Activated naive CD4-positive, alpha-beta T cell treated with anti-CD3 and anti-CD28 coated beads, Interleukin-2, amount 50 U/mL, for 24 hours (primary cell): ENCODE data around the gene MFGE8.

Experiments
- H3K27ac Mint-ChIP-seq: one replicate; pipeline ENCODE4 v1.8.0; 2021; ENCODE audit warnings: mild to moderate bottlenecking, mixed read lengths
- H3K27me3 Mint-ChIP-seq: one replicate; pipeline ENCODE4 v1.8.0; 2021; ENCODE audit warnings: mixed read lengths
- H3K36me3 Mint-ChIP-seq: one replicate; pipeline ENCODE4 v1.8.0; 2021; ENCODE audit warnings: mixed read lengths
- H3K4me1 Mint-ChIP-seq: one replicate; pipeline ENCODE4 v1.8.0; 2021; ENCODE audit warnings: mixed read lengths
- H3K4me3 Mint-ChIP-seq: one replicate; pipeline ENCODE4 v1.8.0; 2021; ENCODE audit warnings: mild to moderate bottlenecking, mixed read lengths
- H3K9me3 Mint-ChIP-seq: one replicate; pipeline ENCODE4 v1.8.0; 2021; ENCODE audit warnings: mixed read lengths

MFGE8 gene

GRCh38 chr15:88894819-88895767, 18.1 kb downstream of the MFGE8 start, which contains the start of gene HAPLN3:
Gene HAPLN3, minus strand, starts transcription at chr15:88895544. Its CDS starts 8,246 bp downstream, at chr15:88887298.
- Mint-ChIP-seq H3K4me3 (peak within 1 kb of the TSS; percentile 92), H3K9me3 (no peaks in the 10 kb centered on the region), H3K27ac (peak within 1 kb of the TSS; percentile 88), H3K36me3 (no peaks in the 10 kb centered on the region), H3K4me1 (peaks cover 43% of the 10 kb centered on the region), H3K27me3 (no peaks in the 10 kb centered on the region)

- H3K4me1 Mint-ChIP-seq = peaks cover 43% of the 10 kb centered on the region
- H3K36me3 Mint-ChIP-seq = no peaks in the 10 kb centered on the region
- peak overlapping the region; percentile 87 for H3K27ac Mint-ChIP-seq
- H3K27me3 Mint-ChIP-seq = no peaks in the 10 kb centered on the region
- H3K4me3 Mint-ChIP-seq = peak overlapping the region; percentile 92
- H3K9me3 Mint-ChIP-seq = no peaks in the 10 kb centered on the region
Measured at GRCh38 chr15:88894348-88894818, 18.8 kb downstream of the MFGE8 start.

DNA sequence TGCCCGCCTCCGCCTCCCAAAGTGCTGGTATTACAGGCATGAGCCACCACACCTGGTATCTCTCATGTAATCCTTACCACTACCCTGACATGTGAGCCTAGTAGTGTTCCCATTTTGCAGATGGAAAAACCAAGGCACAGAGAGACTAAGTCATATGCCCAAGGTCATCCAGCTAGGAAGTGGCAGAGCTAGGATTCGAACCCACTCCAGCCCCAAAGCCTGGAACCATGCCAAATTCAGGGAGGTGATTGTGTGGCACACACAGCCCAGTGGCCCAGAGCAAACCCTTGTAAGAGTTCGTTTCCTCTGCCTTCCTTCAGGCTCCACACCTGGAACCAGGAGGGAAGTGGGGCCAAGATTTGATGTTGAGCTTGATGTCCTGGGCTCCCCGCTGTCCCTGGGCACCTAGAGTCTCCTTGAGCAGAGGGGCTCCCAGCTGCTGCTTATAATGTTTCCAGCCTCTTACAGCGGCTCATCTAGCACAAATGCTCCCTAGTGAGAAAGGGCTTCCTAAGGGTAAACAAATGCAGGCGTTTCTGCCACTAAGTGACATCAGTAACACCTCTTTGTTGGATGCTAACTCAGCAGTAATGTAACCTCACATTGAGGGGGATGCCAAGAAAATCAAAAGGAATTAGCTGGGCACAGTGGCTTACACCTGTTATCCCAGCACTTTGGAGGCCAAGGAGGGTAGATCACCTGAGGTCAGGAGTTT, 21.5 kb downstream of the MFGE8 start:
- Mint-ChIP-seq H3K36me3 (no peaks in the 10 kb centered on the region), H3K4me1 (peaks cover 31% of the 10 kb centered on the region), H3K27me3 (no peaks in the 10 kb centered on the region), H3K27ac (no peak overlapping the region), H3K4me3 (no peak overlapping the region), H3K9me3 (no peaks in the 10 kb centered on the region)

DNA sequence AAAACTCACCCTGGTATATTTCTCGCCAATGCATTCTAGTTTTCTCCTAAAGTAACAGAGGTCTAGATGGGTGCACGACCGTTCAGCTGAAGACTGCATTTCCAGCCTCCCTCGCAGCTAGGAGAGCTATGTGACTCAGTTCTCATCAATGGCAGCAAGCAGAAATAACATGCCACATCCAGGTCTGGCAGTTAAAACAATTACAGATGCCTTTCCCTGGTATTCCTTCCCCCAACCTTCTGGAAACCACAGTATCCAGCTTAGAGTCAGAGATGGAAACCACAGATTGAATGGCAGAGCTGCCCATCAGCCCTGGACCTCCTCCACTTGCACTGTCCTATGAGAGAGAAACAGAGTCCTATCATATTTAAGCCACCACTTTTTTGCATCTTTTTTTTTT, 22.7 kb downstream of the MFGE8 start:
- H3K9me3 Mint-ChIP-seq = no peaks in the 10 kb centered on the region
- peaks cover 22% of the 10 kb centered on the region for H3K4me1 Mint-ChIP-seq
- H3K27me3 Mint-ChIP-seq = no peaks in the 10 kb centered on the region
- no peak overlapping the region for H3K27ac Mint-ChIP-seq
- H3K36me3 Mint-ChIP-seq = no peaks in the 10 kb centered on the region
- H3K4me3 Mint-ChIP-seq = no peak overlapping the region

DNA sequence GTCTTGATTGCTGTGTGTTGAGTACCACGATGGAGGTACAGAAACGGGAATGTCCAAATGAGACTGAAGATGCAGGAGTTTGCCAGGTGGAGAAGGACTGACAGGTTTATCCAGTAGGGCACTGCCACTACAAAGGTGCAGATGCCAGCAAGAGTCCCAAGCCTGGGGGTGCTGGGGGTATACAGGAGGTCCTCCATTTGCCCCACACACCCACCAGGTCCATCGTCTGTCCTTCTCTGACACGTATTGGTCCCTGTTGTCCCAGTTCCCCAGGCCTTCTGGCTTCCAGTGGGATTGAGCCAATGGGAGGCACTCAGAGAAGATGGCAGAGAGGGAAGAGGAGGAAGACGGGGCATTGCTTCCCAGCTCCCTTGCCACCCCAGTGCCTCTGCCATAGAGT, 24.5 kb downstream of the MFGE8 start:
- Mint-ChIP-seq H3K36me3 (peaks cover 7% of the 10 kb centered on the region), H3K27me3 (no peaks in the 10 kb centered on the region), H3K4me3 (no peak overlapping the region), H3K4me1 (peaks cover 22% of the 10 kb centered on the region), H3K27ac (no peak overlapping the region), H3K9me3 (no peaks in the 10 kb centered on the region)

GRCh38 chr15:88887068-88887580, 26.1 kb downstream of the MFGE8 start:
- peaks cover 19% of the 10 kb centered on the region for H3K4me1 Mint-ChIP-seq
- no peaks in the 10 kb centered on the region for H3K9me3 Mint-ChIP-seq
- H3K36me3 Mint-ChIP-seq = peaks cover 7% of the 10 kb centered on the region
- no peak overlapping the region for H3K27ac Mint-ChIP-seq
- H3K27me3 Mint-ChIP-seq = no peaks in the 10 kb centered on the region
- H3K4me3 Mint-ChIP-seq = no peak overlapping the region

DNA sequence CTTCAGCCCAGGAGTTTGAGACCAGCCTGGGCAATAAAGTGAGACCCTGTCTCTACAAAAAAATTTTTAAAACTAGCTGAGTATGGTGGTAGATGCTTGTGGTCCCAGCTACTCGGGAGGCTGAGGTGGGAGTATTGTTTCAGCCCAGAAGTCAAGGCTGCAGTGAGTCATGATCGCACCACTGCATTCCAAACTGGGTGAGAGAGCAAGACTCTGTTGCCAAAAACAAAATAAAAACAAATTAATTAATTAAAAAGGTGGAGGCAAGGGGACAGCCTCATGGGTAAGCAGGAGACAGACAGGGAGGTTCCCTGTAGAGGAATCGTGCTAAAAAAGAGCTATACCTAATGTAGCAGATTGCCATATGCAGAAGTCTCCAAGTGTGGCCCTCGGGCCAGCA, 30.4 kb downstream of the MFGE8 start:
- no peak overlapping the region for H3K27ac Mint-ChIP-seq
- no peaks in the 10 kb centered on the region for H3K9me3 Mint-ChIP-seq
- peaks cover 16% of the 10 kb centered on the region for H3K4me1 Mint-ChIP-seq
- H3K4me3 Mint-ChIP-seq = no peak overlapping the region
- peaks cover 10% of the 10 kb centered on the region for H3K36me3 Mint-ChIP-seq
- H3K27me3 Mint-ChIP-seq = no peaks in the 10 kb centered on the region

DNA sequence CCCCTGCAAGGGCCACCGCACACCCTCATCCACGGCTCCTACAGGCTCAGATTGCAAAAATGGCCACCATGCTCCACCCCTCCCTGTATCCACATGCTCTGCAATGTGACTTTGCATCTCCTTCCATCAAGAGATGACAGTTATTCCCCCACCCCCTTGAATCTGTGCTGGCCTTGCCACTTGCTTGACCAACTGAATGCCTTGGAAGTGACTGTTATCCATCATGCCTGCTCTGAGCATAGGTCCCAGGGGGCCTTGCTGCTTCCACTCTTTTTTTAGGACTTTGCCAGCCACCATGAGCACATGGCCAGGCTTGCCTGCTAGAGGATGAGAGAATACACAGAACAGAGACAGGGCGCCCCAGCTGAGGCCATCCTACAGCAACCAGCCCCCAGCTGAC, 31.4 kb downstream of the MFGE8 start:
- peaks cover 10% of the 10 kb centered on the region for H3K36me3 Mint-ChIP-seq
- H3K27me3 Mint-ChIP-seq = no peaks in the 10 kb centered on the region
- peaks cover 16% of the 10 kb centered on the region for H3K4me1 Mint-ChIP-seq
- H3K9me3 Mint-ChIP-seq = no peaks in the 10 kb centered on the region
- peak overlapping the region; percentile 4 for H3K27ac Mint-ChIP-seq
- H3K4me3 Mint-ChIP-seq = no peak overlapping the region

DNA sequence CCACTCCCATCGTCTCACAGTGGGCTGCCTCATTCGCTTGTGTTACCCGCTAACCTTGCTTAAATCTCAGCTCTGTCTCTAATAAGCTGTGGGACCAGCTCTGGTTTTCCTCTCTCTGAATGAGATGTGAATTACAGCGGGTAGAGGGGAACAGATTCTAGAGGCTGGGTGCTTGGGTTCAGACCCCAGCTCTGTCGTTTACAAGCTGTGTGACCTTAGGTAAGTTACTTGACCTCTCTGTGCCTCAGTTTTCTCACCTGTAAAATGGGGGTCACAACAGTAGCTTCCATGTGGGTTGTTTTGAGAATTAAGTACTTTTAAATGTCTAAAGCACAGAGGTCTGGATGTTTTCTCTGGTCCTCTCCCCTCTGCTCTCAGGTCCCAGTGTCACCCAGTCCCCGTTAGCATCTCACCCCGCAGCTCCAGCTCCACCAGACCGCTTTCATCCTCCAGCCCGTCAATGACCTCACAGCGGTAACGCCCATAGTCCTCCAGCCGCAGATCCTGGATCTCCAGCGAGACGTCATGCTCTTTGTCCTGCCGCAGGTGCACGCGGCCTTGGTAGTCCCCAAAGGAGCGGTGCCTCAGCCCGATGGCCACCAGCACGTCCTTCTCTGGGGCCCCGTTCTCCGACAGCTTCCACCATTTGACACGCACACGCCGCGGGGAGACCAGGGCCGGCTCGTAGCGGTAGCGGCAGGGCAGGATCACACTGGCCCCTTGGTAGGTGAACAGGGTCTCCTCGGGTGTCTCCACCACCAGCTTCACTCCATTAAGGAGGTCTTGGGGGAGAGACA, 32.0 kb downstream of the MFGE8 start:
- H3K4me1 Mint-ChIP-seq = peaks cover 16% of the 10 kb centered on the region
- H3K4me3 Mint-ChIP-seq = no peak overlapping the region
- H3K9me3 Mint-ChIP-seq = no peaks in the 10 kb centered on the region
- H3K27me3 Mint-ChIP-seq = no peaks in the 10 kb centered on the region
- H3K36me3 Mint-ChIP-seq = peaks cover 15% of the 10 kb centered on the region
- H3K27ac Mint-ChIP-seq = no peak overlapping the region

DNA sequence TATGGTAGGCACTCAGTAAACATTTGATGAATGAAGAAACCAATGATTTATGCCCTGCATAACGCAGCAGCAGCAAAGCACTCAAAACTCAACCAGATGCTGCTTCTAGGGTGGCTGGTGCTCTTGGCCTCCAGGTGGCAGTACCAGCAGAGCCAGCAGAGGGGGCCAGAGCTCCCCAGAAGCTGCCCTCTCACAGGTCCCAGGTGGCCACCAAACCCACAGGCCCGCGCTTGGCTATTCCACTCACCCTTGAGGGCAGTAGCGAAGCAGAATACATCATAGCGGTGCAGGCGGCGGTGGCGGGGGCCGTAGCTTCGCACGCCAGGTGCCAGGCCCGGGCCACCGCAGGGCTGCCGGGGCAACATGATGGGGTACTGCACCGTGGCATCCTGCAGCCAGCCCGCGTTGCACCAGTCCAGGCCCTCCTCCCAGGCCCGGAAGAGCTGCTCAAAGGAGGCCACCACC, 34.4 kb downstream of the MFGE8 start:
- no peak overlapping the region for H3K4me3 Mint-ChIP-seq
- no peak overlapping the region for H3K27ac Mint-ChIP-seq
- no peaks in the 10 kb centered on the region for H3K27me3 Mint-ChIP-seq

GRCh38 chr15:88877906-88878305, 35.3 kb downstream of the MFGE8 start:
- H3K9me3 Mint-ChIP-seq = no peaks in the 10 kb centered on the region
- no peaks in the 10 kb centered on the region for H3K27me3 Mint-ChIP-seq
- H3K4me3 Mint-ChIP-seq = no peak overlapping the region
- H3K36me3 Mint-ChIP-seq = peaks cover 11% of the 10 kb centered on the region
- H3K4me1 Mint-ChIP-seq = peaks cover 4% of the 10 kb centered on the region
- H3K27ac Mint-ChIP-seq = no peak overlapping the region

More for the DNA sequence above, 34.4 kb downstream of the MFGE8 start:
- peaks cover 11% of the 10 kb centered on the region for H3K36me3 Mint-ChIP-seq
- peaks cover 8% of the 10 kb centered on the region for H3K4me1 Mint-ChIP-seq
- H3K9me3 Mint-ChIP-seq = no peaks in the 10 kb centered on the region

DNA sequence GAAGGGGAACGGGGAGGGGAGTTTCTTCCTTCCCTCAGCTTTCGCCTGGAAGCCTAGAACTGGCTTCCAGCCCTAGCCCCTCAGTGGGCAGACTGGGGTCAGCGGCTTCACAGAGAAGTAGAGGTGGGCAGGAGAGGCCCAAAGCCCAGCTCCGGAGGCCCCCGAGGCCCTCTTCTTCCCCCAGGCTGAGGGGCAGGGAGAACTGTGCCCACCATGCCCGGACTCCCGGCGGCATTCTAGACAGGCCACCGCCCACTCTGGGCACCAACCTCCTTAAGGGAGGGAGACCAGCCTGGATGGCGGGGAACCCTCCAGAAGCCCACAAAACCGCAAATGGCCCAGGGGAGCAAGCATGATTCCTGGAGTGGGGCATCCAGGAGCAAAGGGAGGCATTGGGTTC, 35.8 kb downstream of the MFGE8 start:
- H3K27ac Mint-ChIP-seq = no peak overlapping the region
- peaks cover 4% of the 10 kb centered on the region for H3K4me1 Mint-ChIP-seq
- no peaks in the 10 kb centered on the region for H3K27me3 Mint-ChIP-seq

DNA sequence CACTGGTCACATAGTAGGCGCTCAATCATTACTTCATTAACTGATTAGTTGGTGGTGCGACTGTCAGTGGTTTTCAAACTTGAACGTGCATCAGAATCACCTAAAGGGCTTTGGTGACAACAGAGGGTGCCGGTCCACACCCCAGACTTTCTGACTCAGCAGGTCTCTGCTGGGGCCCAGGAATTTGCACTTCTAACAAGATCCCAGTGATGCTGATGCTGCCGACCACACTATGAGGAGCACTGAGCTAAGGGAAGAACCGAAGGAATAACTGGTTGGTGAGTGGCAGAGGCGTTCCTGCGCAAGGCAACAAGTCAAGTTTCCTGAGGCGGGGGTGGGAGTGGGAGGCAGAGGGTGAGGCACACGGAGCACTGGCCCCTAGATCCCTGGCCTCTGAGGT, 36.6 kb downstream of the MFGE8 start:
- Mint-ChIP-seq H3K9me3 (no peaks in the 10 kb centered on the region), H3K36me3 (peaks cover 8% of the 10 kb centered on the region), H3K4me3 (no peak overlapping the region), H3K27me3 (no peaks in the 10 kb centered on the region), H3K27ac (no peak overlapping the region), H3K4me1 (no peaks in the 10 kb centered on the region)

More for the DNA sequence above, 35.8 kb downstream of the MFGE8 start:
- peaks cover 11% of the 10 kb centered on the region for H3K36me3 Mint-ChIP-seq
- H3K9me3 Mint-ChIP-seq = no peaks in the 10 kb centered on the region
- no peak overlapping the region for H3K4me3 Mint-ChIP-seq

GRCh38 chr15:88874684-88875083, 38.5 kb downstream of the MFGE8 start:
- no peak overlapping the region for H3K4me3 Mint-ChIP-seq
- no peaks in the 10 kb centered on the region for H3K9me3 Mint-ChIP-seq
- H3K36me3 Mint-ChIP-seq = peaks cover 8% of the 10 kb centered on the region
- no peaks in the 10 kb centered on the region for H3K27me3 Mint-ChIP-seq
- H3K4me1 Mint-ChIP-seq = no peaks in the 10 kb centered on the region
- H3K27ac Mint-ChIP-seq = no peak overlapping the region

DNA sequence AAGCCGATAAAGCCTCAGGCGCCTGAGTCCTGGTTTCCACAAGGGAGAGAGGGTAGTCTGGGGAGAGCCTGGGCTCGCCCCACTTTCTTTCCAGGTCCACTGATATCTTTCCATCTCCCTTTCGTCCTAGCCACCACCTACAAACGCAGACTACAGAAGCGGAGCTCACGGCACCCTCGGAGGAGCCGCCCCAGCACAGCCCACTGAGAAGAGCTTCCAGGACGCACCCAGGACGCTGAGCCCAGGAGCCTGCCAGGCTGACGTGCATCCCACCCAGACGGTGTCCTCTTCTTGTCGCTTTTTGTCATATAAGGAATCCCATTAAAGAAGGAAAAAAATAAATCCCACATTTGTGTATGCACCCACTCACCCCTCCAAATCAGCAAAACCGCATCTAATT, 38.9 kb downstream of the MFGE8 start:
- H3K9me3 Mint-ChIP-seq = no peaks in the 10 kb centered on the region
- no peak overlapping the region for H3K4me3 Mint-ChIP-seq
- no peaks in the 10 kb centered on the region for H3K27me3 Mint-ChIP-seq
- H3K27ac Mint-ChIP-seq = no peak overlapping the region
- no peaks in the 10 kb centered on the region for H3K4me1 Mint-ChIP-seq
- peaks cover 8% of the 10 kb centered on the region for H3K36me3 Mint-ChIP-seq
